ENCODE results near the gene DUS3L. TPM values are rescaled to one million over a fixed set of nuclear protein-coding genes. Genes with fewer than 3 reads are reported as not detected.
A peak's percentile ranks its signal among the peaks of the same experiment; 100 is the strongest.

DUS3L gene
- total and polyA plus RNA-seq, 11 donors = 12.0 to 20.7 (median 15.8) TPM

DNA sequence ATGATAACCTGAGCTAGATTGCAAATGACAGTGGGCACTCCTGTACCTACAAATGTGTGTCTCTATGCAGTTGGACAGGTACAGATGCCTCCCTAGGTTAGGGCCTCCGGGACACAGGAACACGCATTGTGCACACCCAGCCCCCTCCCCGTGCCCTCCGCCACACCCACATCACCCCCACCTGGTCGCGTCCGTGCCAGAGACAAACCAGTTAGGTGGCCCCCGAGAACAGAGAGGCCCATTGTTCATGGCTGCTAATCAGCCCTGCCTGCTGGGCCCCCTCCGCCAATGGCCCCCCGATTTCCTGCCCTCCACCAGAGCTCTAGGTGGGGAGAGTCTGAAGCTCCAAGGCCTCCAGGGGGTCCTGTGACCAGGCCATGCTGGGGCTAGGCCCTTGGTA, 27.6 kb upstream of the DUS3L start:
- intact Hi-C loops (cut with DNase I) = no loop called here
- Histone ChIP-seq H3K36me3 (no peaks in the 10 kb centered on the region), H3K4me1 (no peaks in the 10 kb centered on the region), H3K9me3 (no peaks in the 10 kb centered on the region), H3K27me3 (no peaks in the 10 kb centered on the region), H3K4me3 (no peak overlapping the region), H3K27ac (no peak overlapping the region)
- TF ChIP-seq POLR2A (IDR thresholded peaks at IDR 0.05) = no peak
- TF ChIP-seq, protein P1, sequence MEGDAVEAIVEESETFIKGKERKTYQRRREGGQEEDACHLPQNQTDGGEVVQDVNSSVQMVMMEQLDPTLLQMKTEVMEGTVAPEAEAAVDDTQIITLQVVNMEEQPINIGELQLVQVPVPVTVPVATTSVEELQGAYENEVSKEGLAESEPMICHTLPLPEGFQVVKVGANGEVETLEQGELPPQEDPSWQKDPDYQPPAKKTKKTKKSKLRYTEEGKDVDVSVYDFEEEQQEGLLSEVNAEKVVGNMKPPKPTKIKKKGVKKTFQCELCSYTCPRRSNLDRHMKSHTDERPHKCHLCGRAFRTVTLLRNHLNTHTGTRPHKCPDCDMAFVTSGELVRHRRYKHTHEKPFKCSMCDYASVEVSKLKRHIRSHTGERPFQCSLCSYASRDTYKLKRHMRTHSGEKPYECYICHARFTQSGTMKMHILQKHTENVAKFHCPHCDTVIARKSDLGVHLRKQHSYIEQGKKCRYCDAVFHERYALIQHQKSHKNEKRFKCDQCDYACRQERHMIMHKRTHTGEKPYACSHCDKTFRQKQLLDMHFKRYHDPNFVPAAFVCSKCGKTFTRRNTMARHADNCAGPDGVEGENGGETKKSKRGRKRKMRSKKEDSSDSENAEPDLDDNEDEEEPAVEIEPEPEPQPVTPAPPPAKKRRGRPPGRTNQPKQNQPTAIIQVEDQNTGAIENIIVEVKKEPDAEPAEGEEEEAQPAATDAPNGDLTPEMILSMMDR (IDR thresholded peaks at IDR 0.05) = no peak
- DNase-seq (no peak), ATAC-seq (no peak)
- 80 to 95% (median 85%) methylated on average over 10 of the region's 10 CpGs for WGBS, 4 donors

DNA sequence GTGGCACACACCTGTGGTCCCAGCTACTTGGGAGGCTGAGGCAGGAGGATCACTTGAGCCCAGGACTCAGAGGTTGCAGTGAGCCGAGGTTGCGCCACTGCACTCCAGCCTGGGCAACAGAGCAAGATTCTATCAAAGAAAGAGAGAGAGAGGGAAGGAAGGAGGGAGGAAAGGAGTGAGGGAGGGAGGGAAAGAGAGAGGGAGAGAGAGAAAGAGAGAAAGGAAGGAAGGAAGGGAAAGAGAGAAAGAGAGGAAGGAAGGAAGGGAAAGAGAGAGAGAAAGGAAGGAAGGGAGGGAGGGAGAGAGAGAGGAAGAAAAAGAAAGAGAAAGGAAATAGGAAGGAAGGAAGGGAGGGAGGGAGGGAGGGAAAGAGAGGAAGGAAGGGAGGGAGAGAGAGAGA, 26.3 kb upstream of the DUS3L start:
- no peak for DNase-seq
- Histone ChIP-seq H3K27me3 (no peaks in the 10 kb centered on the region), H3K27ac (no peak overlapping the region), H3K4me1 (no peaks in the 10 kb centered on the region), H3K4me3 (no peak overlapping the region), H3K9me3 (no peaks in the 10 kb centered on the region), H3K36me3 (no peaks in the 10 kb centered on the region)
- TF ChIP-seq POLR2A (IDR thresholded peaks at IDR 0.05) = no peak
- TF ChIP-seq, protein P1 (IDR thresholded peaks at IDR 0.05) = no peak
- ATAC-seq = no peak
- intact Hi-C loops (cut with DNase I) = no loop called here
- WGBS, 4 donors = 88 to 96% (median 89%) methylated on average over 2 of the region's 2 CpGs

DNA sequence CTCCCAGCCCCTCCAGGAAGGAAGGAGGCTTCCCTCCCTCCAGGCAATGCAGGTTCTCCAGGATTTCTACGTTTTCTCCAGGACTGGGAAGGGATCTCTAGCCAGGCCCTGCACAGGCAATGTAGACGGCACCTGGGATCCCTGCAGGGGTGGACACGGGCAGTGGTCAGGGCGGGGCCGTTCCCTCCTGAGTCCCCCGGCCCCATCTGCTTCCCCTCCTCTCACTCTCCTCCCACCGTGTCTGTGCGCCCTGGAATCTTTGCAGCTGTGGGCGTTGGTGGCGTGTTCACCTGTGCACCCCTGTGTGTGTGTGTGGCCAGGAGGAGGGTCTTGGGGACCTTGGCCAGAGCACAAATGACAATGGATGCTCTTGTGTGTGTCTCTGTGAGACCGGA, 23.9 kb upstream of the DUS3L start:
- ATAC-seq (peak in 1 of 4 donors; percentile 46), DNase-seq (no peak)
- no peak overlapping the region for H3K4me3 ChIP-seq
- TF ChIP-seq POLR2A (IDR thresholded peaks at IDR 0.05) = no peak
- TF ChIP-seq, protein P1 (IDR thresholded peaks at IDR 0.05) = no peak
- no peak overlapping the region for H3K27ac ChIP-seq
- H3K27me3 ChIP-seq = no peaks in the 10 kb centered on the region
- H3K4me1 ChIP-seq = no peaks in the 10 kb centered on the region
- 61 to 74% (median 67%) methylated on average over 11 of the region's 11 CpGs for WGBS, 4 donors
- intact Hi-C loops (cut with DNase I) = no loop called here
- no peaks in the 10 kb centered on the region for H3K9me3 ChIP-seq
- no peaks in the 10 kb centered on the region for H3K36me3 ChIP-seq

DNA sequence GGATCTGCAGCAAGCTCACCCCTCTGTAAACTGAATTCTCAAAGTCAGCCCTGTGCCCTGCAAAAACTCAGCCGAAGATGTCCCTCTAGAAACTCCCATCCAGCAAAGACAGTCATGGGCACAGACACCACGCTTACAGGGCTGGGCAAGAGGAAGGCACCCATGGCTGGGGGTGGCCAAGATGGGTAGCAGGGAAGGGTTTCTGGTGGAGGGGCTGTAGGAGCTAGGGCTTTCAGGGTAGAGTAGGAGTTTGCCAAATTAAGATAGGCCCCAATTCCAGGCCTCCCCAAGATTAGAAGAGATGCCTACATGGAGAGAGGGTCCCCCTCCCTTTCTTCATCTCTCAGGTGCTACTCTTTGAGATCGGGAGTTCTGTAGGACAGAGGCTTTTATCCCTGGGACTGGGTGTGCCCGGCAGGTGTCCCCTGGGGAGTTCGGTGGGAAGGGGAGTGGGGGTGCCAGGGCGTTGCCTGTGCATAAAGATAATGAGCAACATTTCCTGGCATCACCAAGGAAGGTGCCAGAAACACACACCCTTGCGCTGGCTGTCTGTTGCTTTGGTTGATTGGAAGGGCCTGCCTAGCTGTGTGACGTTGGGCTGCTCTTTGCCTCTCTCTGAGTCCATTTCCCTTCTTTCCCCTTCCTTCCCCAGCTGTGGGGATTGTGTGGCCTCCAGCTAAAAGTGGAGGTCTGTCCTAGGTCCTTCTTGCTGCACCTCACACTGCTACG, 23.3 kb upstream of the DUS3L start:
- H3K27me3 ChIP-seq = no peaks in the 10 kb centered on the region
- WGBS, 4 donors = 71 to 85% (median 73%) methylated on average over 6 to 9 of the region's 9 CpGs
- no peak overlapping the region for H3K4me3 ChIP-seq
- DNase-seq = no peak
- H3K27ac ChIP-seq = no peak overlapping the region
- peak in 1 of 4 donors; percentile 12 for ATAC-seq
- H3K36me3 ChIP-seq = no peaks in the 10 kb centered on the region
- no peaks in the 10 kb centered on the region for H3K9me3 ChIP-seq
- no peaks in the 10 kb centered on the region for H3K4me1 ChIP-seq
- intact Hi-C loops (cut with DNase I) = no loop called here
- TF ChIP-seq, protein P1 (IDR thresholded peaks at IDR 0.05) = no peak
- no peak for TF ChIP-seq POLR2A (IDR thresholded peaks at IDR 0.05)
